Kidney glomerular epithelial cell (primary cell): Measurements from ENCODE around the gene C6orf62.
"Not testable (repeated sequence)": the region's sequence is repeated elsewhere in the genome, so short reads cannot be mapped to it uniquely, and the experiment has no call there.

ENCODE experiments used
- DNase-seq: peaks from one replicate; lab custom pipeline; 2025; lab: John Stamatoyannopoulos, UW

The C6orf62 gene

GRCh38 chr6:24699521-24700359, 19.2 kb downstream of the C6orf62 start:
- no peak for DNase-seq

GRCh38 chr6:24696097-24696496, 22.9 kb downstream of the C6orf62 start:
- no peak for DNase-seq

GRCh38 chr6:24695635-24696034, 23.3 kb downstream of the C6orf62 start:
- peak; percentile 77 for DNase-seq

- DNase-seq: no peak
Measured at GRCh38 chr6:24694198-24694597, 24.8 kb downstream of the C6orf62 start.

- no peak for DNase-seq
Measured at GRCh38 chr6:24692848-24693592, 25.9 kb downstream of the C6orf62 start.

- DNase-seq: no peak
Measured at GRCh38 chr6:24692415-24692814, 26.5 kb downstream of the C6orf62 start.

GRCh38 chr6:24692003-24692402, 27.0 kb downstream of the C6orf62 start:
- DNase-seq: no peak

GRCh38 chr6:24691550-24691949, 27.4 kb downstream of the C6orf62 start:
- DNase-seq: no peak

GRCh38 chr6:24690593-24690992, 28.4 kb downstream of the C6orf62 start:
- DNase-seq: no peak

- DNase-seq: no peak
Measured at GRCh38 chr6:24689964-24690363, 29.0 kb downstream of the C6orf62 start.

- DNase-seq: no peak
Measured at GRCh38 chr6:24686946-24687345, 32.0 kb downstream of the C6orf62 start.

- no peak for DNase-seq
Measured at GRCh38 chr6:24686408-24686807, 32.5 kb downstream of the C6orf62 start.

GRCh38 chr6:24683297-24684296, 35.4 kb downstream of the C6orf62 start:
- DNase-seq: no peak

- no peak for DNase-seq
Measured at GRCh38 chr6:24680582-24680981, 38.4 kb downstream of the C6orf62 start.

- not testable (repeated sequence) for DNase-seq
Measured at GRCh38 chr6:24678792-24679352, 40.1 kb downstream of the C6orf62 start.

GRCh38 chr6:24673625-24674024, 45.3 kb downstream of the C6orf62 start:
- no peak for DNase-seq

- no peak for DNase-seq
Measured at GRCh38 chr6:24672620-24673182, 46.3 kb downstream of the C6orf62 start.

GRCh38 chr6:24671077-24671476, 47.9 kb downstream of the C6orf62 start:
- not testable (repeated sequence) for DNase-seq

- DNase-seq: not testable (repeated sequence)
Measured at GRCh38 chr6:24670492-24670891, 48.5 kb downstream of the C6orf62 start.

- no peak for DNase-seq
Measured at GRCh38 chr6:24668997-24669361, 50.0 kb downstream of the C6orf62 start.
